Panc1 (cell line): ENCODE results near the gene ZNF678. TPM values are rescaled to one million over a fixed set of nuclear protein-coding genes. Genes with fewer than 3 reads are reported as not detected.

Source experiments
- ATAC-seq: fragments of 200-7000 bp; cut with Tn5 transposase; 2 replicates; pipeline ENCODE4 v1.9.1; 2020; ENCODE audit warnings: mild to moderate bottlenecking, moderate library complexity
- BruUV-seq: library from RNA; stranded (reverse); fragments of 400-500 nt; replicated peaks from 2 replicates; lab custom pipeline; 2021; lab: Mats Ljungman, UMichigan
- CTCF ChIA-PET: fragments of 300-600 bp; sonication (Branson Sonifier 250); formaldehyde crosslinking; loops from one replicate; lab custom pipeline; 2022; ENCODE audit warnings: antibody characterized with exemption; lab: Charles Lee
- POLR2A ChIA-PET: fragments of 300-600 bp; sonication (Branson Sonifier 250); formaldehyde crosslinking; loops from one replicate; lab custom pipeline; 2022; ENCODE audit warnings: antibody characterized with exemption; lab: Charles Lee
- DNase-seq: peaks from one replicate; pipeline ENCODE4 v3.0.0-alpha.2; 2010; ENCODE audit warnings: low read depth, low spot score
- H3K27ac ChIP-seq: 2 replicates; pipeline ENCODE4 v1.5.1; 2011; ENCODE audit warnings: mild to moderate bottlenecking, low read length, inconsistent platforms
- H3K27me3 ChIP-seq: fragments of 200-500 bp; sonication (Bioruptor generic); 2 replicates; pipeline ENCODE4 v1.6.0; 2014; ENCODE audit warnings: low read length, inconsistent platforms; ENCODE audit not compliant: control insufficient read depth, insufficient read depth
- H3K36me3 ChIP-seq: fragments of 200-500 bp; sonication (Bioruptor generic); 2 replicates; pipeline ENCODE4 v1.5.1; 2014; ENCODE audit warnings: inconsistent platforms, mild to moderate bottlenecking, low read length, moderate library complexity; ENCODE audit not compliant: control insufficient read depth, insufficient read depth
- H3K4me1 ChIP-seq: 2 replicates; pipeline ENCODE4 v1.5.1; 2011; ENCODE audit warnings: inconsistent platforms, mild to moderate bottlenecking, low read length, moderate library complexity; ENCODE audit not compliant: control insufficient read depth, insufficient read depth
- H3K4me3 ChIP-seq, 2 experiments: 2 replicates each; pipeline ENCODE4 v1.5.1; 2011 to 2012; ENCODE audit warnings: low read depth in 2 of 2, low read length in 2 of 2, mild to moderate bottlenecking in 2 of 2, inconsistent platforms in 1 of 2, moderate library complexity in 1 of 2
- H3K9me3 ChIP-seq: fragments of 200-500 bp; sonication (Bioruptor generic); 2 replicates; pipeline ENCODE4 v1.5.1; 2014; ENCODE audit warnings: low read depth, mild to moderate bottlenecking, inconsistent platforms, low read length, moderate library complexity; ENCODE audit not compliant: control insufficient read depth, insufficient read depth
- POLR2AphosphoS5 ChIP-seq: IDR thresholded peaks from 2 replicates; pipeline ENCODE4 v1.6.1; 2012; ENCODE audit warnings: mild to moderate bottlenecking, low read depth, low read length, moderate library complexity
- SIN3A ChIP-seq: IDR thresholded peaks from 2 replicates; pipeline ENCODE4 v1.6.1; 2012; ENCODE audit warnings: low read depth, mild to moderate bottlenecking, low read length, moderate library complexity, borderline replicate concordance; ENCODE audit not compliant: insufficient read depth
- TCF7L2 ChIP-seq: IDR thresholded peaks from 2 replicates; pipeline ENCODE4 v1.6.1; 2011; ENCODE audit warnings: mild to moderate bottlenecking, low read depth, low read length, inconsistent platforms
- in situ Hi-C: cut with HindIII; loops from 2 replicates; pipeline ENCODE4 v1.10.0; 2016; ENCODE audit warnings: low sequenced_read_pairs, low pct_unique_long_range_greater_than_20kb
- intact Hi-C: fragments of 100-400 bp; cut with micrococcal nuclease; formaldehyde crosslinking; loops from one replicate; pipeline ENCODE4 v1.10.0; 2022; ENCODE audit not compliant: unreplicated experiment
- total RNA-seq: library from RNA; stranded (reverse); gene quantifications from one replicate; pipeline ENCODE4 v1.2.1, GENCODE V29; 2021; ENCODE audit not compliant: unreplicated experiment
- TF ChIP-seq, protein P1 (sequence below): fragments of 450-650 bp; IDR thresholded peaks from 2 replicates; pipeline ENCODE4 v1.5.1; 2017; ENCODE audit warnings: mild to moderate bottlenecking
- TF ChIP-seq, protein P2 (sequence below), 2 experiments: IDR thresholded peaks; 2 replicates each; pipeline ENCODE4 v1.6.1; 2011 to 2012; ENCODE audit warnings: low read depth in 2 of 2, control low read depth in 1 of 2, low read length in 1 of 2, mild to moderate bottlenecking in 1 of 2, moderate library complexity in 1 of 2; ENCODE audit not compliant: insufficient read depth in 1 of 2

The ZNF678 gene
- total RNA-seq, 1 experiment from 2014 or later: 8.0 TPM

DNA sequence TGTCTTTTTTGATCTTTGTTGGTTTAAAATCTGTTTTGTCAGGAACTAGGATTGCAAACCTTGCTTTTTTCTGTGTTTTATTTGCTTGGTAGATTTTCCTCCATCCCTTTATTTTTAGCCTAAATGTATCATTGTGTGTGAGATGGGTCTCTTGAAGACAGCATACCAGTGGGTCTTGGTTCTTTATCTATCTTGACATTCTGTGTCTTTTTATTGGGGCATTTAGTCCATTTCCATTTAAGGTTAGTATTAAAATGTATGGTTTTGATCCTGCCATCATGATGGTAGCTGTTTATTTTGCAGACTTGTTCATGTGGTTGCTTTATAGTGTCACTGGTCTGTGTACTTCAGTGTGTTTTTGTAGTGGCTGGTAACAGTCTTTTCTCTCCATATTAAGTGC is 14.1 kb downstream of the ZNF678 start:
- BruUV-seq: no TSS peak
- H3K9me3 ChIP-seq: peaks cover 50% of the 10 kb centered on the region; the same call in 1 of the 2 replicates

DNA sequence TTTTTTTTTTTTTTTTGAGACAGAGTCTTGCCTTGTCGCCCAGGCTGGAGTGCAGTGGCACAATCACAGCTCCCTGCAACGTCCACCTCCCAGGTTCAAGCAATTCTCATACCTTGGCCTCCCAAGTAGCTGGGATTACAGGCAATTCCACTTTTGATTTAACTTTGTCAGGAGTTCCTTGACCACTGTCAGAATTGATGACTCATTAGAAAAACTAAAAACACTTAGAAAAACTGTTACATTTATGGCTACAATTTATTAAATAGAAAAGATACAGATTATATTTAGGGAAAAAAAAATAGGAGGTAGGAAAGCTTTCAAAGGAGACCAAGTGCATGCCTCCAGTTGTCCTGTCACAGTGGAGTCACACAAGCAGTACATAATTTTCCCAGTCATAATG is 20.0 kb downstream of the ZNF678 start:
- ChIA-PET POLR2A (no interaction called here), CTCF (no interaction called here)
- ATAC-seq (no peak), DNase-seq (no peak)
- no TSS peak for BruUV-seq
- Histone ChIP-seq H3K9me3 (peaks cover 40% of the 10 kb centered on the region; the same call in 1 of the 2 replicates), H3K27ac (no peak overlapping the region), H3K36me3 (no peaks in the 10 kb centered on the region), H3K4me1 (no peaks in the 10 kb centered on the region), H3K4me3 (no peak overlapping the region), H3K27me3 (no peaks in the 10 kb centered on the region)
- intact Hi-C loops (no loop called here), in situ Hi-C loops (no loop called here)
- TF ChIP-seq TCF7L2 (no peak), SIN3A (no peak), POLR2AphosphoS5 (no peak)
- TF ChIP-seq, protein P1, sequence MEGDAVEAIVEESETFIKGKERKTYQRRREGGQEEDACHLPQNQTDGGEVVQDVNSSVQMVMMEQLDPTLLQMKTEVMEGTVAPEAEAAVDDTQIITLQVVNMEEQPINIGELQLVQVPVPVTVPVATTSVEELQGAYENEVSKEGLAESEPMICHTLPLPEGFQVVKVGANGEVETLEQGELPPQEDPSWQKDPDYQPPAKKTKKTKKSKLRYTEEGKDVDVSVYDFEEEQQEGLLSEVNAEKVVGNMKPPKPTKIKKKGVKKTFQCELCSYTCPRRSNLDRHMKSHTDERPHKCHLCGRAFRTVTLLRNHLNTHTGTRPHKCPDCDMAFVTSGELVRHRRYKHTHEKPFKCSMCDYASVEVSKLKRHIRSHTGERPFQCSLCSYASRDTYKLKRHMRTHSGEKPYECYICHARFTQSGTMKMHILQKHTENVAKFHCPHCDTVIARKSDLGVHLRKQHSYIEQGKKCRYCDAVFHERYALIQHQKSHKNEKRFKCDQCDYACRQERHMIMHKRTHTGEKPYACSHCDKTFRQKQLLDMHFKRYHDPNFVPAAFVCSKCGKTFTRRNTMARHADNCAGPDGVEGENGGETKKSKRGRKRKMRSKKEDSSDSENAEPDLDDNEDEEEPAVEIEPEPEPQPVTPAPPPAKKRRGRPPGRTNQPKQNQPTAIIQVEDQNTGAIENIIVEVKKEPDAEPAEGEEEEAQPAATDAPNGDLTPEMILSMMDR: no peak
- TF ChIP-seq, protein P2, sequence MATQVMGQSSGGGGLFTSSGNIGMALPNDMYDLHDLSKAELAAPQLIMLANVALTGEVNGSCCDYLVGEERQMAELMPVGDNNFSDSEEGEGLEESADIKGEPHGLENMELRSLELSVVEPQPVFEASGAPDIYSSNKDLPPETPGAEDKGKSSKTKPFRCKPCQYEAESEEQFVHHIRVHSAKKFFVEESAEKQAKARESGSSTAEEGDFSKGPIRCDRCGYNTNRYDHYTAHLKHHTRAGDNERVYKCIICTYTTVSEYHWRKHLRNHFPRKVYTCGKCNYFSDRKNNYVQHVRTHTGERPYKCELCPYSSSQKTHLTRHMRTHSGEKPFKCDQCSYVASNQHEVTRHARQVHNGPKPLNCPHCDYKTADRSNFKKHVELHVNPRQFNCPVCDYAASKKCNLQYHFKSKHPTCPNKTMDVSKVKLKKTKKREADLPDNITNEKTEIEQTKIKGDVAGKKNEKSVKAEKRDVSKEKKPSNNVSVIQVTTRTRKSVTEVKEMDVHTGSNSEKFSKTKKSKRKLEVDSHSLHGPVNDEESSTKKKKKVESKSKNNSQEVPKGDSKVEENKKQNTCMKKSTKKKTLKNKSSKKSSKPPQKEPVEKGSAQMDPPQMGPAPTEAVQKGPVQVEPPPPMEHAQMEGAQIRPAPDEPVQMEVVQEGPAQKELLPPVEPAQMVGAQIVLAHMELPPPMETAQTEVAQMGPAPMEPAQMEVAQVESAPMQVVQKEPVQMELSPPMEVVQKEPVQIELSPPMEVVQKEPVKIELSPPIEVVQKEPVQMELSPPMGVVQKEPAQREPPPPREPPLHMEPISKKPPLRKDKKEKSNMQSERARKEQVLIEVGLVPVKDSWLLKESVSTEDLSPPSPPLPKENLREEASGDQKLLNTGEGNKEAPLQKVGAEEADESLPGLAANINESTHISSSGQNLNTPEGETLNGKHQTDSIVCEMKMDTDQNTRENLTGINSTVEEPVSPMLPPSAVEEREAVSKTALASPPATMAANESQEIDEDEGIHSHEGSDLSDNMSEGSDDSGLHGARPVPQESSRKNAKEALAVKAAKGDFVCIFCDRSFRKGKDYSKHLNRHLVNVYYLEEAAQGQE (IDR thresholded peaks at IDR 0.05; ENCODE audit: insufficient read depth in 1 of 2, low read depth in 2 of 2, low read length in 1 of 2): no peak

More for the DNA sequence above, 14.1 kb downstream of the ZNF678 start:
- no peaks in the 10 kb centered on the region for H3K4me1 ChIP-seq
- H3K27ac ChIP-seq: no peak overlapping the region
- DNase-seq: no peak
- ChIA-PET POLR2A (no interaction called here), CTCF (no interaction called here)
- in situ Hi-C loops (no loop called here), intact Hi-C loops (no loop called here)
- H3K27me3 ChIP-seq: no peaks in the 10 kb centered on the region
- no peak for ATAC-seq
- TF ChIP-seq TCF7L2 (no peak), POLR2AphosphoS5 (no peak), SIN3A (no peak)
- TF ChIP-seq, protein P2 (IDR thresholded peaks at IDR 0.05; ENCODE audit: insufficient read depth in 1 of 2, low read depth in 2 of 2, low read length in 1 of 2): no peak
- TF ChIP-seq, protein P1: no peak
- H3K36me3 ChIP-seq: no peaks in the 10 kb centered on the region
- no peak overlapping the region for H3K4me3 ChIP-seq
